Esophagus muscularis mucosa (tissue), 3 donors: ENCODE data around the gene GPR137B.

Experiments used
- CTCF ChIP-seq, 3 experiments: fragments of 200-600 bp in 2 of 3; fragments of 450-650 bp in 1 of 3; sonication (generic) in 2 of 3; IDR thresholded peaks; one replicate each; pipeline ENCODE4 v1.5.1; 2017 to 2019; ENCODE audit warnings: antibody characterized with exemption in 3 of 3, mild to moderate bottlenecking in 2 of 3, moderate library complexity in 1 of 3
- POLR2A ChIP-seq: fragments of 450-650 bp; IDR thresholded peaks from one replicate; pipeline ENCODE4 v1.6.1; 2017; ENCODE audit warnings: antibody characterized with exemption, moderate library complexity, mild to moderate bottlenecking, low read depth

GRCh38 chr1:236119943-236120484 is 22.3 kb upstream of the GPR137B start:
- no peak for TF ChIP-seq CTCF (IDR thresholded peaks at IDR 0.05)
- no peak for TF ChIP-seq POLR2A
